ENCODE measurements around the gene C2orf81.

DNA sequence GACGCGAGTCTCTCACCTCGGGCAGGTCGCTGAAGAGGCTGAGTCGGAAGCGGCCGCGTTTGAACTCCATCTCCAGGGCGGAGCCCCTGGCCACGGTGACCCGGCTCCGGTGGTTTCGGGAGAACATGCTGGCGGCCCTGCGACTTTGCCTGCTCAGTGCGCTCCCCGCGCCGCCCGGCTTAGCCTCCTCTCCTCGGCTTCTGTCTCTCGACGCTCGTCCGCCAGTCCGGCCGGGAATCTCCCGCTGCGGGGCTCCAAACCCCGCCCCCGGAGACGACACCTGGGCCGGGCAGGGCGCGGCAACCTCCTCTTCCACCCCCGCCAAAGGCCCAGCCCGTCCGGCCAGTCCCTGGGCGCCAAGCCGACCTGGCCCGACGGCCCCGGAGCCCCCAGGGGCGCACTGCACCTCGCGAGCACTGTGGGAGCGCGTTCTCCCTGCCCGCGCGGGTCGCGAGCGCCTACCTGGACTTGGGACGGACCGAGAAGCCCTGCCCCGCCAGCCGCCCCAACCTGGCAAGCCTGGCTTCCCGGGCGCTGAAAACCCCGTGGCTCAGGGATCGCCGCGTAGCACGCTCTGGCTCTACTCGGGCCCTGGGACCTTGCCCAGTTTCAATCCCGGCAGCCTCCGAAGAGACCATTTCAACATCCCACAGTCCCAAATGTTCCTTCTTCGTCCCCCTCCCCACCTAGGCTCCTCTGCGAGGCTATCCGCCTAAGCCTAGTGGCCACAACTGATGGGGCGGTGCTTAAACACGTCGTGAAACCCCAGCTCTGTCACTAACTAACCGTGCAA lies 20.5 kb upstream of the C2orf81 start, which contains the start of gene RTKN:
- TF ChIP-seq POLR2A (IDR thresholded peaks at IDR 0.05; ENCODE audit: low read depth, low read length) (no peak), TAF1 (IDR thresholded peaks at IDR 0.05; ENCODE audit: low read depth, low read length) (no peak), POLR2AphosphoS5 (IDR thresholded peaks at IDR 0.05; ENCODE audit: low read depth, low read length) (no peak), SPI1 (IDR thresholded peaks at IDR 0.05; ENCODE audit: low read depth, low read length) (no peak), PAX5 (IDR thresholded peaks at IDR 0.05; ENCODE audit: insufficient read depth, low read length, severe bottlenecking) (no peak), POU2F2 (IDR thresholded peaks at IDR 0.05; ENCODE audit: low read depth, low read length) (no peak)

Measured in GM12891 (cell line).